Spleen (tissue), 11 donors: ENCODE results near the gene ASIC1. TPM values are rescaled to one million over a fixed set of nuclear protein-coding genes. Genes with fewer than 3 reads are reported as not detected.

Experiments used
- DNase-seq: peaks from one replicate; pipeline ENCODE4 v3.0.0-alpha.2; 2020
- H3K27ac ChIP-seq, 8 donors: fragments of 200-600 bp; sonication (generic) in 7 of 8; 1 replicate in 4 of 8; 2 replicates in 4 of 8; pipeline versions ENCODE4 v1.5.0 to v1.8.0; 2016 to 2021; ENCODE audit warnings: inconsistent platforms in 4 of 8, mild to moderate bottlenecking in 4 of 8, moderate library complexity in 1 of 8
- H3K27me3 ChIP-seq, 7 donors: fragments of 200-600 bp; sonication (generic) in 6 of 7; replicated peaks in 1 of 7; 1 replicate in 4 of 7; 2 replicates in 3 of 7; pipeline versions ENCODE4 v1.5.0 to v1.8.0; 2016 to 2021; ENCODE audit warnings: inconsistent platforms in 3 of 7, mild to moderate bottlenecking in 1 of 7
- H3K36me3 ChIP-seq, 6 donors: fragments of 200-600 bp; sonication (generic) in 5 of 6; 1 replicate in 4 of 6; 2 replicates in 2 of 6; pipeline versions ENCODE4 v1.5.0 to v1.8.0; 2016 to 2021; ENCODE audit warnings: inconsistent platforms in 2 of 6
- H3K4me1 ChIP-seq, 6 donors: fragments of 200-600 bp; sonication (generic) in 5 of 6; 1 replicate in 3 of 6; 2 replicates in 3 of 6; pipeline versions ENCODE4 v1.5.0 to v1.8.0; 2016 to 2021; ENCODE audit warnings: inconsistent platforms in 3 of 6
- H3K4me3 ChIP-seq, 8 donors: fragments of 200-600 bp; sonication (generic) in 7 of 8; 1 replicate in 4 of 8; 2 replicates in 4 of 8; pipeline versions ENCODE4 v1.5.0 to v1.8.0; 2016 to 2021; ENCODE audit warnings: inconsistent platforms in 4 of 8, mild to moderate bottlenecking in 4 of 8, moderate library complexity in 2 of 8
- H3K9me3 ChIP-seq, 8 donors: fragments of 200-600 bp; sonication (generic) in 7 of 8; 1 replicate in 4 of 8; 2 replicates in 4 of 8; pipeline versions ENCODE4 v1.5.0 to v1.8.0; 2016 to 2021; ENCODE audit warnings: inconsistent platforms in 4 of 8
- POLR2A ChIP-seq, 3 donors: fragments of 450-650 bp; IDR thresholded peaks; one replicate each; pipeline ENCODE4 v1.5.1; 2017; ENCODE audit warnings: antibody characterized with exemption in 3 of 3, mild to moderate bottlenecking in 1 of 3
- POLR2AphosphoS5 ChIP-seq, 3 donors: sonication (generic); formaldehyde crosslinking; IDR thresholded peaks; one replicate each; pipeline ENCODE4 v1.5.1; 2017; ENCODE audit warnings: antibody characterized with exemption in 3 of 3
- WGBS, 5 donors: extraction: QIAGEN DNeasy Blood & Tissue Kit in 3 of 5; methylation state at CpG; one replicate each; pipeline versions ENCODE4 v1.1.5 to v1.1.7; 2013 to 2018; 5-methylcytosine and 5-hydroxymethylcytosine counted together
- intact Hi-C: fragments of 100-400 bp; cut with DNase I; formaldehyde crosslinking; loops from one replicate; pipeline ENCODE4 v1.15.0; 2023; ENCODE audit warnings: low total_unique reads
- polyA plus RNA-seq, 3 donors: library from polyadenylated mRNA; stranded (reverse); fragments of 200-250 nt; gene quantifications; one replicate each; pipeline ENCODE4 v1.2.1, GENCODE V29; 2013
- total RNA-seq, 7 donors: library from RNA; depleted of rRNA in 3 of 7; stranded (reverse); fragments of >200 nt in 3 of 7; fragmentation: NEBNext Ultra II Directional in 4 of 7; extraction: Animal tissue kit (Norgen Biotek cat#: 25700) in 4 of 7; gene quantifications; one replicate each; pipeline versions ENCODE4 v1.1.0 to v1.2.1, GENCODE V29; 2016 to 2021
- TF ChIP-seq, protein P1 (sequence below), 11 experiments: fragments of 200-600 bp in 7 of 11; fragments of 450-650 bp in 4 of 11; sonication (generic) in 4 of 11; IDR thresholded peaks in 8 of 11; conservative IDR thresholded peaks in 3 of 11; 1 replicate in 7 of 11; 2 replicates in 4 of 11; pipeline versions ENCODE4 v1.4.0 to v1.8.0; 2016 to 2021; ENCODE audit warnings: antibody characterized with exemption in 11 of 11, inconsistent platforms in 4 of 11, mild to moderate bottlenecking in 1 of 11
- donor health status: healthy with polysubstance abuse.
- donor health status: DM: no; HTN: no; CAD: no; lungs with moderate emphysema.
- donor health status: DM: no; HTN: no; CAD: no.
- donor health status: Bipolar disorder and iron deficiency.
- donor health status: healthy.
- donor health status: DM: no; HTN: no; CAD: no.
- donor health status: DM: yes; HTN: yes; CAD: no.

The ASIC1 gene
- total and polyA plus RNA-seq, 10 donors = 0.16 to 1.3 (median 0.35) TPM

DNA sequence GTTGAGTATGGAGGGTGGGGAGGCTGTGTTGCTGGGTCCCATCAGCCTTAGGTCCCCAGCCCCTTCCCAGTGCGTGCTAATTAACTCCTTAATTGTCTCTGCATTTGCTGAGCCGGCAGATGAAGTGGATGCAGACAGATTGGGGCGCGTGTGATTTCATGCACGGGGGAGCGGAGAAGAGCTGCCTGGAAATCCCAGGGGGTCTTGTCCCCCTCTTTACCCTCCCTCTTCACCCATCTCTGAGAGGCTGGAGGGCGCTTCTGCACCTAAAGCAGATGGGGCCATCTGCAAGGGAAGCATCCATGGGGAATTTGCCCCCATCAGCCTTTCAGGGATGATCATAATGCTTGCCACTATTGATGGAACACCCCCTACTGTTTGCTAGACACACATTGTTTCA, 4.4 kb upstream of the ASIC1 start:
- intact Hi-C loops = loop anchor here (10.0 kb wide), 1 partner anchor 278 kb away; no protein-coding TSS in a partner anchor

GRCh38 chr12:50053583-50053982, 3.8 kb upstream of the ASIC1 start:
- Histone ChIP-seq H3K27ac (no peak overlapping the region), H3K9me3 (no peaks in the 10 kb centered on the region), H3K27me3 (peaks cover 0 to 97% (median 46%) of the 10 kb centered on the region in 7 donors), H3K4me3 (no peak overlapping the region), H3K36me3 (no peaks in the 10 kb centered on the region), H3K4me1 (peaks cover 7 to 56% (median 35%) of the 10 kb centered on the region in 6 donors)
- intact Hi-C loops = loop anchor here (10.0 kb wide), 1 partner anchor 279 kb away; no protein-coding TSS in a partner anchor
- TF ChIP-seq, protein P1, sequence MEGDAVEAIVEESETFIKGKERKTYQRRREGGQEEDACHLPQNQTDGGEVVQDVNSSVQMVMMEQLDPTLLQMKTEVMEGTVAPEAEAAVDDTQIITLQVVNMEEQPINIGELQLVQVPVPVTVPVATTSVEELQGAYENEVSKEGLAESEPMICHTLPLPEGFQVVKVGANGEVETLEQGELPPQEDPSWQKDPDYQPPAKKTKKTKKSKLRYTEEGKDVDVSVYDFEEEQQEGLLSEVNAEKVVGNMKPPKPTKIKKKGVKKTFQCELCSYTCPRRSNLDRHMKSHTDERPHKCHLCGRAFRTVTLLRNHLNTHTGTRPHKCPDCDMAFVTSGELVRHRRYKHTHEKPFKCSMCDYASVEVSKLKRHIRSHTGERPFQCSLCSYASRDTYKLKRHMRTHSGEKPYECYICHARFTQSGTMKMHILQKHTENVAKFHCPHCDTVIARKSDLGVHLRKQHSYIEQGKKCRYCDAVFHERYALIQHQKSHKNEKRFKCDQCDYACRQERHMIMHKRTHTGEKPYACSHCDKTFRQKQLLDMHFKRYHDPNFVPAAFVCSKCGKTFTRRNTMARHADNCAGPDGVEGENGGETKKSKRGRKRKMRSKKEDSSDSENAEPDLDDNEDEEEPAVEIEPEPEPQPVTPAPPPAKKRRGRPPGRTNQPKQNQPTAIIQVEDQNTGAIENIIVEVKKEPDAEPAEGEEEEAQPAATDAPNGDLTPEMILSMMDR (IDR thresholded peaks at IDR 0.05 in 8 of 11, conservative IDR thresholded peaks at IDR 0.05 in 3 of 11) = no peak
- TF ChIP-seq POLR2A (IDR thresholded peaks at IDR 0.05) (no peak), POLR2AphosphoS5 (IDR thresholded peaks at IDR 0.05) (no peak)
- no peak for DNase-seq
- WGBS, 5 donors = 39 to 62% (median 48%) methylated on average over 1 of the region's 1 CpG

More for the DNA sequence above, 4.4 kb upstream of the ASIC1 start:
- 81 to 91% (median 89%) methylated on average over 7 of the region's 7 CpGs for WGBS, 5 donors
- Histone ChIP-seq H3K27me3 (peaks cover 0 to 93% (median 42%) of the 10 kb centered on the region in 7 donors), H3K27ac (no peak overlapping the region), H3K4me3 (no peak overlapping the region), H3K4me1 (peaks cover 7 to 50% (median 33%) of the 10 kb centered on the region in 6 donors), H3K36me3 (no peaks in the 10 kb centered on the region), H3K9me3 (no peaks in the 10 kb centered on the region)
- DNase-seq = no peak
- TF ChIP-seq POLR2AphosphoS5 (IDR thresholded peaks at IDR 0.05) (no peak), POLR2A (IDR thresholded peaks at IDR 0.05) (no peak)
- TF ChIP-seq, protein P1 (IDR thresholded peaks at IDR 0.05 in 8 of 11, conservative IDR thresholded peaks at IDR 0.05 in 3 of 11) = no peak

GRCh38 chr12:50055831-50056638, 1.4 kb upstream of the ASIC1 start:
- Histone ChIP-seq H3K4me3 (peak overlapping the region in 1 of 8 donors; percentile 80), H3K9me3 (no peaks in the 10 kb centered on the region), H3K27ac (no peak overlapping the region), H3K36me3 (no peaks in the 10 kb centered on the region), H3K4me1 (peaks cover 7 to 45% (median 27%) of the 10 kb centered on the region in 6 donors), H3K27me3 (peaks cover 0 to 95% (median 34%) of the 10 kb centered on the region in 7 donors)
- intact Hi-C loops = loop anchor here (5.0 to 10.0 kb wide), 2 partner anchors 89 to 281 kb away; no protein-coding TSS in a partner anchor
- WGBS, 5 donors = 7 to 8% (median 7%) methylated on average over 15 to 17 of the region's 17 CpGs
- TF ChIP-seq, protein P1 (IDR thresholded peaks at IDR 0.05 in 8 of 11, conservative IDR thresholded peaks at IDR 0.05 in 3 of 11) = peak; percentile 76 to 98 (median 94)
- no peak for TF ChIP-seq POLR2AphosphoS5 (IDR thresholded peaks at IDR 0.05)
- DNase-seq = no peak

- Histone ChIP-seq H3K27me3 (peaks cover 0 to 91% (median 34%) of the 10 kb centered on the region in 7 donors), H3K4me3 (peak overlapping the region in 3 of 8 donors; percentile 52 to 80 (median 60)), H3K36me3 (no peaks in the 10 kb centered on the region), H3K9me3 (no peaks in the 10 kb centered on the region), H3K4me1 (peaks cover 7 to 40% (median 26%) of the 10 kb centered on the region in 6 donors), H3K27ac (no peak overlapping the region)
- TF ChIP-seq, protein P1 (IDR thresholded peaks at IDR 0.05 in 8 of 11, conservative IDR thresholded peaks at IDR 0.05 in 3 of 11) = no peak
- TF ChIP-seq POLR2AphosphoS5 (IDR thresholded peaks at IDR 0.05) (no peak), POLR2A (IDR thresholded peaks at IDR 0.05) (no peak)
- intact Hi-C loops = loop anchor here (5.0 to 10.0 kb wide), 2 partner anchors 89 to 282 kb away; no protein-coding TSS in a partner anchor
- no peak for DNase-seq
- 4 to 19% (median 15%) methylated on average over 3 of the region's 3 CpGs for WGBS, 5 donors
These were observed 788 bp upstream of the ASIC1 start for GRCh38 chr12:50056639-50056976.
